ENCODE data around the gene PFKFB2.
"Not testable (repeated sequence)": the region's sequence is repeated elsewhere in the genome, so short reads cannot be mapped to it uniquely, and the experiment has no call there.

Gene PFKFB2

DNA sequence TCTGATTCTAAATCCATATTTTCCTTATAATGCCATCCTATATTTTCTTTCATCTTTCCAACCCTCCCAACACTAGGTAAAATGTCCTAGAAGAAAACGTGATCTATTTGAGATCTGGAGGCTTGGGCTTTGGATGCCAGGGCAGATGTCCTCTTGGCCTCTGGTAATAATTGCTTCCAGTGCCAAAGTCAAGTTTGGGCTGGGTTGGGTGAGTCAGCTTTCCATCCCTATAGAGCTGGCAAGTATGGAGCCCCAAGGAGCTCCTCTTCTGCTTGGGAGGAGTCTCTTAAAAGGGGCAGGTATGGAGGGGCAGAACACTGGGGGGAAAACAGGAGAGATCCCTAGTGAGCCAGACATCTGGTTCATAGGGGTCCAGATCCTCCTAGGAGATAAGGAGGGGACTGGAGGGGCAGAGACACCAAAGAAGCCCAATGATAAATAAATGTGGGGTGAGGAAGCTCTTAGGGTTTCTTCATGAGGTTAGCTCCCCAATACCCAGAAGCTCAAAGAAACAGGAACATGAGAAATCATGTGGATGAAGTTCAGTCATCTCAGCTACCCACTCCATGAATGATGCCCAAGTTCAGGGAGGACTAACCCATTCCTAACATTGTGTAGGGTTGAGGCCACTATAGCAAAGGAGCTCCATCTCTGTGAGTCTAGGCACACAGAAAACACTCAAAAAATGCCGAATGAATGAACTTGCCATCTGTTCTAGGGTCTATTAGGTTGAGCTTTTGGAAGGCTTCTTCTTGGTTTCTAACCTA is 24.0 kb upstream of the PFKFB2 start:
- H3K36me3 Mint-ChIP-seq (ENCODE audit: low read depth): no peaks in the 10 kb centered on the region
- H3K27me3 Mint-ChIP-seq: peaks cover 64% of the 10 kb centered on the region
- no peaks in the 10 kb centered on the region for H3K9me3 Mint-ChIP-seq
- peaks cover 8% of the 10 kb centered on the region for H3K4me1 Mint-ChIP-seq (ENCODE audit: low read depth)
- H3K27ac Mint-ChIP-seq: no peak overlapping the region
- H3K4me3 Mint-ChIP-seq: no peak overlapping the region

DNA sequence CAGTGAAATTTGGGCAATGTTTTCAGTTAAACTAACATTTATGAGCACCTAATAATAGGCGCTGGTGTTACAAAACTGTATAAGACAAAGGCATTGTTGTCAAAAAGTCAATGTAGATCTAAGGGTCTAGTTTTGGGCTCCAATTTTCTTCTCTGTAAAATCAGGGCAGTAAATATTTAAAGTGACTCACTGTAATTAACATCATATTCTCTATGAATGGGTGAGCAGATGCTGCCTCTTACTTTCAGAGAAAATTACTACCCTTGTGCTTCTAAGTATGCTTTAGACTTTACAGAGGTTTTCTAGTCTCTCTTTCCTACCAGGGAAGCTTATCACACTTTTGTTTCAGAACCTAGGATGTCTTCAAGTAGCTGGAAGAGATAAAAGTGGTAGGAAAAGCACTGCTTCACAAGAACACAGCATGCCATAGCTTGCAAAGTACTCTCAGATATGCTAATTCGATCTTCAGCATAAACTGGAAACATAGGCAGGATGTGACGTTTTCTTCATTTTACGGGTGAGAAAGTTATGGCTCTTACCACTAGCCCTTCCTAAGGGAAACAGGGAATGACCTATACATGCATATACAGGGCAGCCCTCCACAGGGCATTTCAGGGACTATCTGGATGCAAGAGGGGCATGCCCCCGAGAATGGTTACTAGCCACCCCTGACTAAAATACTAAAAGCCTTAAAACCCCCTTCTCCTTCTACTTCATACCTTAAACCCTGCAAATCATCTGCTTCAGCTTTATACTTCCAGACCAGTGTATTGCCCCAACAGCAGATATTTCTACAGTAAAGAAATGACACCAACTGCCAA is 23.2 kb upstream of the PFKFB2 start:
- H3K27me3 Mint-ChIP-seq: peaks cover 67% of the 10 kb centered on the region
- no peaks in the 10 kb centered on the region for H3K36me3 Mint-ChIP-seq (ENCODE audit: low read depth)
- no peak overlapping the region for H3K27ac Mint-ChIP-seq
- no peaks in the 10 kb centered on the region for H3K4me1 Mint-ChIP-seq (ENCODE audit: low read depth)
- H3K9me3 Mint-ChIP-seq: no peaks in the 10 kb centered on the region
- no peak overlapping the region for H3K4me3 Mint-ChIP-seq

DNA sequence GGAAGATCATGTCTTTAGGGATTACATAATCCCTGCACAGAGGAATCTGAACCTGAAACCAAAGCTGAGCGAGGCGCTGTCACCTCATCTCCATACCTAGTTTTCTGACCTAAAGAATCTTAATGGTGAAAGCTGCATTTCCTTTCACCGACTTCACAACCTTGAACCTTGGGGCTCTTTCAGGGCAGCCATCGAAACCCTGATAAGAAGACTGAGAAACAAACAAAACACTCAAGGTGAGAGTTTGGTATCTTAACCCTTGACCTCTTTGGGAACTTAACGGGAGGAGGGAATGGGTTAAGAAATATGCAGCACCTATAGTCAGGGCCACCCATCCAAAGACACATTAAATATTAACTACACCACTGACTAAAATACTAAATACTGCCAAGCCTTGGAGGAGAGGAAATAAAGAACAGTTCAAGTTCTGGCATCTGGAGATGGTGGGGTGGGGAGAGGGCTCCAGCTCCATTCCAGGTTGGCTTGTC is 22.5 kb upstream of the PFKFB2 start:
- Mint-ChIP-seq H3K27me3 (peaks cover 64% of the 10 kb centered on the region), H3K36me3 (ENCODE audit: low read depth) (no peaks in the 10 kb centered on the region), H3K27ac (no peak overlapping the region), H3K4me1 (ENCODE audit: low read depth) (no peaks in the 10 kb centered on the region), H3K9me3 (no peaks in the 10 kb centered on the region), H3K4me3 (no peak overlapping the region)

DNA sequence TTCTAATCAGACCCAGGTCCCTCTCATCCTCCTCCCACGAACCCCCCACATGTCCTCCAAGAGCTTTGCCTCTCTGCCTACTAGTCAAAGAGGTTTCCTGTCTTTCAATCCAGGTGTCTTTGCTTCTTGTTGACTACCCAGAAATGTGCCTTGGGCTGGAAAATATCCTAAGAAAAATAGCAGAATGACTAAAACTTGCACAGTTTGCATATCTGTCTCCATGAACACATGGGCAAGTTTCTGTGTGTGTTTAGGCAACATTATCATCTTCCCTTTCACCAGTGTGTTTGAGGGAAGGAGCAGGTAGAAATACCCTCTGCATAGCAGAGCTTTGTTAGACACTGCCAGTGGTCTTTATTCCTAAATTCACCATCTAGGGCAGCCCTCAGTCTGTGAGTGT is 22.1 kb upstream of the PFKFB2 start:
- peaks cover 62% of the 10 kb centered on the region for H3K27me3 Mint-ChIP-seq
- no peaks in the 10 kb centered on the region for H3K9me3 Mint-ChIP-seq
- H3K4me3 Mint-ChIP-seq: no peak overlapping the region
- H3K4me1 Mint-ChIP-seq (ENCODE audit: low read depth): no peaks in the 10 kb centered on the region
- H3K27ac Mint-ChIP-seq: no peak overlapping the region
- no peaks in the 10 kb centered on the region for H3K36me3 Mint-ChIP-seq (ENCODE audit: low read depth)

DNA sequence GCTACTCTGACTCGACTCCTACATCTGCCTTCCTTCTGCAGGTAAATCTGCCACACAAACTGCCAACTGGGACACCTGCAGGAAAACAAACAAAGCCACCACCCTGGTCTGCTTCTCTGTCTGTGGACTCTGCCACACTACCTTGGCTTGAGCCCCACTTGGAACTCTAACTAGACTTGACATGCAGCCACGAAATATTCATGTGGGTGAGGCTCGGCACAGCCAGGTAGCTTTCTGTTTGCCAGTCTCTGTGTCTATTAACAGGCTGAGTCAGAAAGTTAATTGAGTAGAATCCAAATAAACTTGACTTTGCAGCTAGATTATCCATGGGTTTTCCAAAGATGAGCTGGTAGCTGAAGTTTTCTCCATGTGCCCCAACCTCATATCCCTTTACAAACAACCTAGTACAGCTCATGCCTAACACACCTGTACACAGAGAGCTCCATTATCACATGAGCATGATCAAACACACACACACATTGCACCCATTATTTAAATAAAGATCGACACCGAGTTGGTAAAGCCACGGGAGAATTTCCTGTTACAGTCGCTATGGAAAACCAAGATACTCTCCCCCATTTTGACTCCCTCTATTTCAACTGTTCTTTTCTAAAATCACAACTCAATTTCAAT is 21.3 kb upstream of the PFKFB2 start:
- peaks cover 58% of the 10 kb centered on the region for H3K27me3 Mint-ChIP-seq

DNA sequence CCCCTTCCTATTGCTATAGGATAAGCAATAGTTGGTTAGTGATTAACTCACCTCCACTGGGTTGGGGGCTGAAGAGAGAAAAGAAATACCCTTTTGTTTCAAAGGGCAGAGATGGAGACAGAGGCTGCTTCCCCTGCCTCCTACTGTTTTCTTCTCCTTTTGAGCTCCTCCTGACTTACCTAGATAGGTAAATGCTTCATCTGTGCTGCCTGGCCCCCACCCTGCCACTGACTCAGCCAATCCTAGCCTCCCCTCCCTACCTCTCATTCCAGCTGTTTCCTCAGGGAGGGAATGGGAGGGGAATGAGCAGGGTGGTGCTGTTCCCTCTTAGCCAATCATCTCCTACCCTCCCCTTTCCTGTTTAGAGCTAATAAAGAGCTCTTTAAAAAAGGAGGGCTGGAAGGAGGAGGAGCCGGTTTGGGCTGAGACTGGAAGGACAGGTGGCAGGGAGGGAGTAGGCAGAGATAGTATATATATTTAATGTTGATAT is 20.5 kb upstream of the PFKFB2 start, which contains the start of gene C1orf116:
Gene C1orf116, minus strand, starts transcription at position 229 of the 490 bp plus-strand sequence. CDS start 5,158 bp downstream, outside the sequence.
- H3K27ac Mint-ChIP-seq: no peak within 1 kb of the TSS
- H3K9me3 Mint-ChIP-seq: no peaks in the 10 kb centered on the region
- no peaks in the 10 kb centered on the region for H3K4me1 Mint-ChIP-seq (ENCODE audit: low read depth)
- H3K36me3 Mint-ChIP-seq (ENCODE audit: low read depth): no peaks in the 10 kb centered on the region
- H3K4me3 Mint-ChIP-seq: no peak within 1 kb of the TSS
- peaks cover 51% of the 10 kb centered on the region for H3K27me3 Mint-ChIP-seq

More for the DNA sequence above, 21.3 kb upstream of the PFKFB2 start:
- no peak overlapping the region for H3K27ac Mint-ChIP-seq
- H3K4me3 Mint-ChIP-seq: no peak overlapping the region
- H3K9me3 Mint-ChIP-seq: no peaks in the 10 kb centered on the region
- no peaks in the 10 kb centered on the region for H3K36me3 Mint-ChIP-seq (ENCODE audit: low read depth)
- no peaks in the 10 kb centered on the region for H3K4me1 Mint-ChIP-seq (ENCODE audit: low read depth)

DNA sequence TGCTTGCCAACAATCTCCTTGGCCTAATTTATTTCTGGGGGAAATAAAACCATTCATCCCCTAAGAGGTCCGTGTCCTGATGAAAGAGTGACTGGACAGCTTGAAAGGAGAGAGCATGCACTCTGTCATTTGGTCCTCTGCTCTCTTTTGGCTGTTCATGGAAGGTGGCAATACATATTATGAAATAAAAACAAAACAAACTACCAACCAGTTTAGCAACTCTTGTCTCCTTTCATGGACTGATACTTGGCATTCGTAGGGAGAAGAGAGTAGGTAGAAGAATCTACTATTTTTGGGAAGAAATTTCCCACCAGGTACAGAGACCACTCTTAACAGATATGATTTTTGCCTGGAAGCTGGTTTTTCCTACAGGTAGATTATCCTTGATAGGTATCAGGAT is 19.8 kb upstream of the PFKFB2 start:
- Mint-ChIP-seq H3K9me3 (no peaks in the 10 kb centered on the region), H3K36me3 (ENCODE audit: low read depth) (no peaks in the 10 kb centered on the region), H3K27me3 (peaks cover 46% of the 10 kb centered on the region)

DNA sequence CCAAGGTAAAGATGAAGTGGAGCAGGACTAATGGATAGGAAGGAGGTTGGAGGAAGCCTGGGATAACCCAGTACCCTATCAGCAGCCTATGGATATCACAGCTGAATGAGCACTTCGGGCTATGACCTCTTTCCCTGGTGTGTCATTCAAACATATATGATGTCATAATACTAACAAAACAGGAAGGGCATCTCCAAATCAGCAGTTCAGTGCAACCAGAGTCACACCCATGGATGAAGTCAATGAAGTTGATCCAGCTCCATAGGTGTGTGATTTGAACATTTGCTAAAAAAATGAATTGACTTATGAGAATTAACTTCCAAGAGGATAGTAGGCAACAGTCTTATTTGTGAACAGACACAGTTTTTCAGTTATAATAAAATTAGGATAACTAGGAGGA is 18.9 kb upstream of the PFKFB2 start:
- no peaks in the 10 kb centered on the region for H3K4me1 Mint-ChIP-seq (ENCODE audit: low read depth)
- H3K36me3 Mint-ChIP-seq (ENCODE audit: low read depth): no peaks in the 10 kb centered on the region
- peaks cover 39% of the 10 kb centered on the region for H3K27me3 Mint-ChIP-seq
- H3K27ac Mint-ChIP-seq: no peak overlapping the region
- no peak overlapping the region for H3K4me3 Mint-ChIP-seq
- H3K9me3 Mint-ChIP-seq: no peaks in the 10 kb centered on the region

More for the DNA sequence above, 19.8 kb upstream of the PFKFB2 start:
- no peak overlapping the region for H3K4me3 Mint-ChIP-seq
- no peak overlapping the region for H3K27ac Mint-ChIP-seq
- no peaks in the 10 kb centered on the region for H3K4me1 Mint-ChIP-seq (ENCODE audit: low read depth)

DNA sequence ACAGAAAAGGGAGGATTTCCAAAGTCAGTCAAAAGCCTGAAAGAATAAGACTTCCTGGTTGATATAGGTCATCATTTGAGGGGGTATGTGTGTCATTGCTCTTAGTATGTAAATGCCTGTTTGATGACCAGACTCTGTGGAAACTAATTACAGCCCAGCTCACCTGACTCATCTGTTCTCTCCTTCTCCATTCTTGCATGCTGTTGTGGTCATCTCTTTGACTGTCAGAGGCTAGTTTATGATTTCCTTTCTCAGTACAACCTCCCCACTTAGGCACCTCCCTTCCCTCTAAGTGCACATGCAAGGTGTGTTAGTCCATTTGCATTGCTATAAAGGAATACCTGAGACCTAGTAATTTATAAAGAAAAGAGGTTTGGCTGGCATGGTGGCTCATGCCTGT is 18.1 kb upstream of the PFKFB2 start:
- Mint-ChIP-seq H3K27ac (no peak overlapping the region), H3K36me3 (ENCODE audit: low read depth) (no peaks in the 10 kb centered on the region), H3K4me1 (ENCODE audit: low read depth) (no peaks in the 10 kb centered on the region), H3K27me3 (peaks cover 31% of the 10 kb centered on the region), H3K9me3 (no peaks in the 10 kb centered on the region), H3K4me3 (no peak overlapping the region)

DNA sequence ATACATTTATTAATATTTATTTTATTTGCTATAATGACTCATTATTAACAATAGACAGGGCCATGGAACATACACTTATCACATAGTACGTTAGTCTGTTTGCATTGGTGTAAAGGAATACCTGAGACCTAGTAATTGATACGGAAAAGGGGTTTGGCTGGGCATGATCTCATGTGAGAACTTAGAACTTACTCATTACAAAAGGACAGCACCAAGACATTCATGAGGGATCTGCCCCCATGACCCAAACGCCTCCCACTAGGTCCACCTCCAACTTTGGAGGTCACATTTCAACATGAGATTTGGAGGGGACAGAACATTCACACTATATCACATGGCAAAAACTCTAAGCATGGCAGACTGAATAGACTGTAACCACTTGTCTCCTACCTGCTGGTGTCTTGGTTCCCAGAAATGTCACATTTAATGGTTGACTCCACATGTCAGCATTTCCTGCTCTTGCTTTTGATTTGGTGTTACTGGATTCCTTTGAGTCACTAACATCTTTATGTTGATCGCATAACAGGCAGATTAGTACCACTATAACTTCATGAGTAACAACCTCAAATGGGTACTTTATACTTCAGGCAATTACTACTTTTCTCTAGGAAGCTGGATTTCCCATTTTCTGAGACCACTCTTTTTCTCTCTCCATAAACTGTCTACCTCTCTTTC is 17.1 kb upstream of the PFKFB2 start:
- peaks cover 23% of the 10 kb centered on the region for H3K27me3 Mint-ChIP-seq
- H3K4me1 Mint-ChIP-seq (ENCODE audit: low read depth): no peaks in the 10 kb centered on the region
- no peak overlapping the region for H3K27ac Mint-ChIP-seq
- no peaks in the 10 kb centered on the region for H3K9me3 Mint-ChIP-seq
- no peak overlapping the region for H3K4me3 Mint-ChIP-seq
- no peaks in the 10 kb centered on the region for H3K36me3 Mint-ChIP-seq (ENCODE audit: low read depth)

DNA sequence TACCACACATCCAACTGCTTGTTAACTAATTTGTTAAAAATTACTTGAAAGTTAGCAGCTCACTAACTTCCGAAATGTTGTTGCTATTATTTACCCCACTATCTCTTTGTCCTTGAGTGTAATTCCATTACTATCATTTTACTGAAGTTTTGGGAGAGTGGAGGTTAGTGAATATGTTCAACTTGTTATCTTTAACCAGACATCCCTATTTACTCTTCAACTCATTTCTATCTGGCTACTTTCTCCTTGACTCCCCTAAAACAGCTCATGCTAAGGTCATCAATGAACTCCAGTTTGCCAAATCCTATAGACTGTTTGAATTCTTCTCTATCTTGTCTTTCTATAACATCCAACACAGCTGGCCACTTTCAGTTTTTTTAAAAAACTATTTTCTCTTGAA is 16.2 kb upstream of the PFKFB2 start:
- H3K36me3 Mint-ChIP-seq (ENCODE audit: low read depth): no peaks in the 10 kb centered on the region
- H3K27ac Mint-ChIP-seq: no peak overlapping the region
- H3K4me3 Mint-ChIP-seq: no peak overlapping the region
- H3K4me1 Mint-ChIP-seq (ENCODE audit: low read depth): no peaks in the 10 kb centered on the region
- no peaks in the 10 kb centered on the region for H3K9me3 Mint-ChIP-seq
- H3K27me3 Mint-ChIP-seq: peaks cover 14% of the 10 kb centered on the region

DNA sequence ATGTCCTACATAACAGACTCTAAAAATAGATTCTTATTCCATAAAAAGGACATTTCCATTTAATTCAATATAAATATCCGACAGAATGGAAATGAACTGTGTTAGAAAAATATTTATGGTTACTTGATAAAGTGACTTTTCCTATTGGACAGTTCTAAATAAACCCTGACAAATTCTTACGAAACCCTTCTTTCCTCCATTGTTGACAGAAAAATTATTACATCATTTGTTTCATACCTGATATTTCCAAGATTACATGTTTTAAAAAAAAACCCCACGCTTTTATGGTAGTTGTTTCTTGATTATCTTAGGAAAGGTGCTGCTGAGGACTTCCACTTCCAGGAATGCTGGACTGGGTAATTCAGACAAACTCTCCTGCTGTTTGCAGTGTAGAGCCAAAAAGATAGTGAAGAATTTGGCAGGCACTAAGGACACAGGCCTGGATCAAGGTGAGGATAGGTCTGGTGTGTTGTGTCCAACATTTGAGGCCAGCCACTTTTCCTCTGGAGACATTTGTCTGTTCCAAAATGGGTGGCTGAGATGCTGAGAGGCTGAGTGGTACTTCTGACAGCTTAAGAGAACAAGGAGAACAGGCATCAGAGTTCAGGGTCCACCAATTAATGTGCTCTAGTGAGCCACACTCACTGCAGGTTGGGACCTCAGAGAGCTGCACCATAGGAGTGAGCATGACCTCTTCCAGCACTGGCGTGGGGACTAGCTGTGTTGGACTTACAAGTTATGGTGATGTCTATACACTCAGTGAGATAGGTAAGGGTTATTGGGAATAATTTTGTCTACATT is 13.5 kb upstream of the PFKFB2 start:
- H3K36me3 Mint-ChIP-seq (ENCODE audit: low read depth): peaks cover 16% of the 10 kb centered on the region
- H3K4me3 Mint-ChIP-seq: no peak overlapping the region
- H3K27me3 Mint-ChIP-seq: no peaks in the 10 kb centered on the region
- peaks cover 12% of the 10 kb centered on the region for H3K4me1 Mint-ChIP-seq (ENCODE audit: low read depth)
- H3K9me3 Mint-ChIP-seq: no peaks in the 10 kb centered on the region
- no peak overlapping the region for H3K27ac Mint-ChIP-seq

DNA sequence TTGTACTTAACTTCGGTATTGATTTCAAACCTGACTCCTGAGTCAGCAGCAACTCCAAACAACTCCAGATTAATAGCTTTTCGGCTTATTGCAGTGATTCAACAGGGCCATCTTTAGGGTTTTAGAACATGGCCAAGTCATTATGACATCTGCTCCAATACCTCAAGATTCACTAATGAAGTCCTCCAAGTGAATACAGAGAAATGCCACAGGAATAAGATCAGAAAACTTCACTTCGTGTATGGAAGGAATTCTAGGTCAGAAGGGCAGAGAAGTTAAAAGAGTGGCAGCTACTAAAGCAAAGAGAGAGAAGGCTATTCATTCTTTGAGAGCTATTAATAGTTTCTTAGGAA is 12.9 kb upstream of the PFKFB2 start:
- Mint-ChIP-seq H3K4me1 (ENCODE audit: low read depth) (peaks cover 16% of the 10 kb centered on the region), H3K9me3 (no peaks in the 10 kb centered on the region), H3K4me3 (no peak overlapping the region), H3K27me3 (no peaks in the 10 kb centered on the region), H3K36me3 (ENCODE audit: low read depth) (peaks cover 21% of the 10 kb centered on the region), H3K27ac (no peak overlapping the region)

DNA sequence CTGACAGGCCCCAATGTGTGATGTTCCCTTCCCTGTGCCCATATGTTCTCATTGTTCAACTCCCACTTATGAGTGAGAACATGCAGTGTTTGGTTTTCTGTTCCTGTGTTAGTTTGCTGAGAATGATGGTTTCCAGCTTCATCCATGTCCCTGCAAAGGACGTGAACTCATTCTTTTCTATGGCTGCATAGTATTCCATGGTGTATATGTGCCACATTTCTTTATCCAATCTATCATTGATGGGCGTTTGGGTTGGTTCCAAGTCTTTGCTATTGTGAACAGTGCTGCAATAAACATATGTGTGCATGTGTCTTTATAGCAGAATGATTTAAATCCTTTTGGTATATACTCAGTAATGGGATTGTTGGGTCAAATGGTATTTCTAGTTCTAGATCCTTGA is 11.7 kb upstream of the PFKFB2 start:
- H3K9me3 Mint-ChIP-seq, H3K4me3 Mint-ChIP-seq, H3K27ac Mint-ChIP-seq, H3K27me3 Mint-ChIP-seq: not testable (repeated sequence)
- Mint-ChIP-seq H3K4me1 (ENCODE audit: low read depth) (peaks cover 27% of the 10 kb centered on the region), H3K36me3 (ENCODE audit: low read depth) (peaks cover 32% of the 10 kb centered on the region)

All from stimulated activated naive CD8-positive, alpha-beta T cell treated with anti-CD3 and anti-CD28 coated beads, Interleukin-15, Interleukin-2, amounts not matched to agents 100 ng/mL and 50 ng/mL, for 24 hours (primary cell).